Cardiac muscle cell (in vitro differentiated cells and primary cell): ENCODE measurements around the gene CEMIP. TPM values are rescaled to one million over a fixed set of nuclear protein-coding genes. Genes with fewer than 3 reads are reported as not detected.
A peak's percentile ranks its signal among the peaks of the same experiment; 100 is the strongest.

Source experiments
- DNase-seq, 2 donors: peaks; one replicate each; pipeline versions ENCODE4 v3.0.0 to v3.0.0-alpha.2; 2010 to 2017; ENCODE audit warnings: low read depth in 1 of 2, low spot score in 1 of 2
- H3K27ac ChIP-seq: fragments of 200-600 bp; sonication (generic); 2 replicates; pipeline ENCODE4 v1.5.1; 2016
- H3K27me3 ChIP-seq: fragments of 200-600 bp; sonication (generic); 2 replicates; pipeline ENCODE4 v1.6.0; 2016; ENCODE audit warnings: control low read depth
- H3K36me3 ChIP-seq: fragments of 200-600 bp; sonication (generic); 2 replicates; pipeline ENCODE4 v1.5.1; 2016; ENCODE audit warnings: control low read depth
- H3K4me1 ChIP-seq: fragments of 200-600 bp; sonication (generic); 2 replicates; pipeline ENCODE4 v1.8.1; 2017; ENCODE audit warnings: low read depth, mild to moderate bottlenecking, mixed run types
- H3K4me3 ChIP-seq: fragments of 200-600 bp; sonication (generic); 2 replicates; pipeline ENCODE4 v1.5.1; 2016; ENCODE audit warnings: mild to moderate bottlenecking
- H3K9me3 ChIP-seq: fragments of 200-600 bp; sonication (generic); 2 replicates; pipeline ENCODE4 v1.5.1; 2017; ENCODE audit warnings: low read depth, mild to moderate bottlenecking, control low read depth
- polyA plus RNA-seq: library from polyadenylated mRNA; unstranded; fragments of >200 nt; fragmentation: Nextera tagmentation; extraction: Ambion mirVana; gene quantifications from 2 replicates; pipeline ENCODE4 v1.2.1, GENCODE V29; 2016
- total RNA-seq: library from RNA; depleted of rRNA; stranded (reverse); fragments of >200 nt; gene quantifications from 2 replicates; pipeline ENCODE4 v1.2.3, GENCODE V29; 2016
- TF ChIP-seq, protein P1 (sequence below): IDR thresholded peaks from 2 replicates; pipeline ENCODE4 v1.5.1; 2012; ENCODE audit warnings: low read depth, mild to moderate bottlenecking, low read length

Gene CEMIP
- total and polyA plus RNA-seq, 2 experiments from 2014 or later, result 0.12 to 1.9 TPM

DNA sequence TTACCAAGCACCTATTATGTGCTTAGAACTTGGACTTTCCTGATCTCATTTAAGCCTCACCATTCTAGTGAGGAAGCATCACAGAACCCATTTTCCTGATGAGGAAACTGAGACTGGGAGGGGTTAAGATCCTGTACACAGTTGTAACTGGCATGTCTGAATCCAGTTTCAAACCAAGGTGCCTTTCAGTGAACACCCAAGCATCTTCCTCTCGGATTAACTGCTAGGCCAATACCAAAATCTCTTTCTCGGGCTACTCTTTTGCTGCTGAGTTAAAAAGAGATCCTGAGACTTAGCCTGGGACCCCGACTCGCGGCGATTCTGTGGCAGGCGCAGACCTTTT, 578 bp upstream of the CEMIP start:
- TF ChIP-seq, protein P1, sequence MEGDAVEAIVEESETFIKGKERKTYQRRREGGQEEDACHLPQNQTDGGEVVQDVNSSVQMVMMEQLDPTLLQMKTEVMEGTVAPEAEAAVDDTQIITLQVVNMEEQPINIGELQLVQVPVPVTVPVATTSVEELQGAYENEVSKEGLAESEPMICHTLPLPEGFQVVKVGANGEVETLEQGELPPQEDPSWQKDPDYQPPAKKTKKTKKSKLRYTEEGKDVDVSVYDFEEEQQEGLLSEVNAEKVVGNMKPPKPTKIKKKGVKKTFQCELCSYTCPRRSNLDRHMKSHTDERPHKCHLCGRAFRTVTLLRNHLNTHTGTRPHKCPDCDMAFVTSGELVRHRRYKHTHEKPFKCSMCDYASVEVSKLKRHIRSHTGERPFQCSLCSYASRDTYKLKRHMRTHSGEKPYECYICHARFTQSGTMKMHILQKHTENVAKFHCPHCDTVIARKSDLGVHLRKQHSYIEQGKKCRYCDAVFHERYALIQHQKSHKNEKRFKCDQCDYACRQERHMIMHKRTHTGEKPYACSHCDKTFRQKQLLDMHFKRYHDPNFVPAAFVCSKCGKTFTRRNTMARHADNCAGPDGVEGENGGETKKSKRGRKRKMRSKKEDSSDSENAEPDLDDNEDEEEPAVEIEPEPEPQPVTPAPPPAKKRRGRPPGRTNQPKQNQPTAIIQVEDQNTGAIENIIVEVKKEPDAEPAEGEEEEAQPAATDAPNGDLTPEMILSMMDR, result no peak
- H3K9me3 ChIP-seq, result no peaks in the 10 kb centered on the region
- DNase-seq, result no peak
- H3K4me3 ChIP-seq, result peak overlapping the region; percentile 38
- no peaks in the 10 kb centered on the region for H3K36me3 ChIP-seq
- H3K27ac ChIP-seq, result no peak overlapping the region
- H3K27me3 ChIP-seq, result peaks cover 59% of the 10 kb centered on the region
- H3K4me1 ChIP-seq, result peaks cover 5% of the 10 kb centered on the region

DNA sequence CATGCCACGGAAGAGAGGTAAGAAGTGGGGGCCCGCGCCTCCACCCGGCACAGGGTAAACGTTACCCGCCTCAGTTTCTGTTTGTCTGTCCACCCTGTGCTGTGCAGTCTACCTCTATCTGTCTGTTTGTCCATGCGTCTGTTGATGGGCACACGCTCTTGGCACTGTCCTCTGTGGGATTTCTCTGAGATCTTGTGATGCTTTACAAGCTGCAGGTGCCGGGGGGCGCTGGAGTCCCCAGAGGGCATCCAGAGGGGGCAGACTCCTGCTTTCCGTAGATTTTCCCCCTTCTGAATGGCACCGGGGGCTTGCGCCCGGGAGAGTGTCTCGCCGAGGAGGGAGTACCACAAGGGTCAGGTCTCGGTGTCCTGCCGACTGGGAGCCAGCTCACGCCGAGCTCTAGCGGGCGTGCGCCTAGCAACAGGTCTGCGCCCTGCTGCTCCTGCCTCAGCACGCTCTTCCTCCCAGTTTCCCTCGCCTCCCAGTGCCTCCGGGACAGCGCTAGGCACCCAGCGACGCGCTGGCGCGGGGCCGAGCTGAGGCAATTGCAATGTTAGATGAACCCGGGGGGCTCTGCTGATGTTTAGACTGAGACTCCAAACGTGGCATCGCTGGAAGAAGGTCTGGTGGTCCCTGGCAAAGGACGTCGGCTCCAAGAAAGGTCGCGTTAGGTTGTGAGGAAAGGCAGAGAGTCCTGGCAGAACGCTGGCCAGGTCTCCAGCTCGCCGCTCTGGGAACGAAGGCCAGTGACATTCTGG, 667 bp downstream of the CEMIP start:
- Histone ChIP-seq H3K9me3 (no peaks in the 10 kb centered on the region), H3K4me1 (peaks cover 5% of the 10 kb centered on the region), H3K36me3 (no peaks in the 10 kb centered on the region), H3K4me3 (peak overlapping the region; percentile 38), H3K27ac (no peak overlapping the region), H3K27me3 (peaks cover 62% of the 10 kb centered on the region)
- TF ChIP-seq, protein P1, result no peak
- peak; percentile 42 to 58 for DNase-seq

DNA sequence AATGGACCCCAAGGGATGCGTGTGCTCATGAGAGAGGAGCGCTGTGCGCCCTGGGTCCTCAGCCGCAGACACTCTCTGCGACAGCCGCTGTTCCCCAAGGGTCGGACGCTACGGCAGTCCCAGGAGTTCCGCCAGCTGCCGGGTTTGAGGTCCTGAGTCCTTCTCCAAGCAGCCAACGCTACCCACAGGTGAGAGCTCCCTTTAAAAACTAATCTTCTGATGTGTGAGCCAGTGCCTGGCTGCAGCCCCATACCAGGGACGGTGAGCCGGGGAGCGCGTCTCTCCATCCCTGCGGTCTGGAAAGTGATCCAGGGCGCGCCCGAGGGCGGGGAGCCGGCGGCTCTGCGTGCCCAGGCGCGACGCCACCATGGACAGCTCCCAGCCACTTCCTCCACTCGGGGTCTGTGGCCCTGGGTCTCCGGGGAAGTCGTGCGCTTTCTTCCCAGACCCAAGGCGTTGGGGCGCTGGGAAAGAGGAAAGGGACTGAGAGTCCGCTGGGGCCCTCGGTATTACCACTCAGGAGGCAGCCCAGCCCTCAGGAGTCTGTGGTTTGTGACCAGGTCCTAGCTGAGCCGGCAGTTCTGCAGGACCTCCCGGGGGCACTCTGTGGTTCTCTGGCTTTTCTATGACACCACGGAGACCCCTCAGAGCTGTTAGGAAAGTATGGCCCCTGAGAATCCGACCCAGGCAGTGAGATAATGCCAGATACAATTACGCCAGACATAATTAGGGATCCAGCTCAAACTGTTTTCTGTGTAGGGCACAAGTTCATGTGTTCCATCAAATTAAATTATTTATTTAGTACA, 1.4 kb downstream of the CEMIP start:
- Histone ChIP-seq H3K4me3 (no peak overlapping the region), H3K27ac (no peak overlapping the region), H3K27me3 (peaks cover 62% of the 10 kb centered on the region), H3K36me3 (no peaks in the 10 kb centered on the region), H3K4me1 (peaks cover 5% of the 10 kb centered on the region), H3K9me3 (no peaks in the 10 kb centered on the region)
- TF ChIP-seq, protein P1, result no peak
- peak; percentile 74 to 89 for DNase-seq

DNA sequence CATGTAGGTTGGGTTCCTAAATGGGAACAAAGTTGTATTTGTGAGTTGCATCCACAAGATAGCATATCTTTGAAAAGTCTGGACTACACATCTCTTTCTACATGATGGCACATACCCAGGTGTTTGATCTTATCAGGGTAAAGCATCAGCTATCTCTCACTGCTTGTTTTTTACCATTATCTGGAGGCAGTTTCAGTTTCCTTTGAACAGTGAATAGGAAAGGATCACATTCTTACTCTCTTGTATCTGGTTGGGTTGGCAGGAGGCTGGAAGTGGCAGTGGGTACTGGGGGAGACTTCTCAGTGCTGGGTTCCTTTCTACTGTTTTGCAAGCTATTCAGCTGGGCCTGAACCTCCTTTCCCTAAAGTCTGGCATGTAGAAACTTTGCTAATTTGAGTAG, 4.1 kb downstream of the CEMIP start:
- Histone ChIP-seq H3K27ac (no peak overlapping the region), H3K27me3 (peaks cover 47% of the 10 kb centered on the region), H3K9me3 (no peaks in the 10 kb centered on the region), H3K4me3 (no peak overlapping the region), H3K36me3 (no peaks in the 10 kb centered on the region), H3K4me1 (peaks cover 5% of the 10 kb centered on the region)
- TF ChIP-seq, protein P1, result no peak
- no peak for DNase-seq

DNA sequence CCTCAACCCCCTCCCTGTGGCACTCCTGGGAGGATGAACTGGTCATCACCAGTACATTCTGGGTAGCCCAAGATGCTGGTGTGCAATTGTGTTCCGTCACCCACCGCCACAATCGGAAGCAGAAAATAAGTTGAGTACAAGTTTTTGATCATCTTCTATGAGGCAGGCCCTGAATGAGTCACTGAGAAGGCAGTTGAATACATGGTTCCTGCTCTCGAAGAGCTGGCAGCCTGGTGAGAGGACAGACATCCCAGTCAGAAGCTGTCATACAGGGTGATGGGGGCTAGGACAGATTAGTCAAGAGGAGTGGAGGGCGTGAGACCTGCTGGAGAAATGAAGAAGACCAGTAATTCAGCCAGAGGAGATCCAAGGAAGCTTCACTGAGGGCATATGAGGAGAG, 6.2 kb downstream of the CEMIP start:
- H3K36me3 ChIP-seq, result no peaks in the 10 kb centered on the region
- H3K4me1 ChIP-seq, result peaks cover 2% of the 10 kb centered on the region
- no peak overlapping the region for H3K27ac ChIP-seq
- no peak for DNase-seq
- no peaks in the 10 kb centered on the region for H3K9me3 ChIP-seq
- no peak overlapping the region for H3K4me3 ChIP-seq
- TF ChIP-seq, protein P1, result no peak
- H3K27me3 ChIP-seq, result peaks cover 26% of the 10 kb centered on the region
